WTC11 (cell line): ENCODE data around the gene ARX.

Source experiments
- CREM ChIP-seq: sonication (generic); formaldehyde crosslinking; IDR thresholded peaks from 2 replicates; pipeline ENCODE4 v1.8.1; 2022; ENCODE audit warnings: mild to moderate bottlenecking, missing genetic modification reagents, moderate library complexity
- ELF4 ChIP-seq: sonication (generic); formaldehyde crosslinking; IDR thresholded peaks from 2 replicates; pipeline ENCODE4 v1.8.1; 2022; ENCODE audit warnings: low read depth, mild to moderate bottlenecking, moderate library complexity, missing genetic modification reagents
- FOXP1 ChIP-seq: sonication (generic); formaldehyde crosslinking; IDR thresholded peaks from 2 replicates; pipeline ENCODE4 v1.8.0; 2022; ENCODE audit warnings: missing genetic modification reagents, mild to moderate bottlenecking, moderate library complexity, borderline replicate concordance
- JUN ChIP-seq: sonication (generic); formaldehyde crosslinking; IDR thresholded peaks from 2 replicates; pipeline ENCODE4 v1.8.0; 2023; ENCODE audit warnings: mild to moderate bottlenecking, missing genetic modification reagents
- TF ChIP-seq, protein P1 (sequence below): sonication (generic); formaldehyde crosslinking; IDR thresholded peaks from 2 replicates; pipeline ENCODE4 v1.8.0; 2022; ENCODE audit warnings: mild to moderate bottlenecking, missing genetic modification reagents
- TF ChIP-seq, protein P2 (sequence below): fragments of 200-600 bp; IDR thresholded peaks from 2 replicates; pipeline ENCODE4 v1.8.0; 2022; ENCODE audit warnings: antibody characterized with exemption
- TF ChIP-seq, protein P3 (sequence below): sonication (generic); formaldehyde crosslinking; IDR thresholded peaks from 2 replicates; pipeline ENCODE4 v1.8.1; 2022; ENCODE audit warnings: mild to moderate bottlenecking, moderate library complexity, missing genetic modification reagents
- TF ChIP-seq, protein P4 (sequence below): sonication (generic); formaldehyde crosslinking; IDR thresholded peaks from 2 replicates; pipeline ENCODE4 v1.8.0; 2022; ENCODE audit warnings: mild to moderate bottlenecking, missing genetic modification reagents

DNA sequence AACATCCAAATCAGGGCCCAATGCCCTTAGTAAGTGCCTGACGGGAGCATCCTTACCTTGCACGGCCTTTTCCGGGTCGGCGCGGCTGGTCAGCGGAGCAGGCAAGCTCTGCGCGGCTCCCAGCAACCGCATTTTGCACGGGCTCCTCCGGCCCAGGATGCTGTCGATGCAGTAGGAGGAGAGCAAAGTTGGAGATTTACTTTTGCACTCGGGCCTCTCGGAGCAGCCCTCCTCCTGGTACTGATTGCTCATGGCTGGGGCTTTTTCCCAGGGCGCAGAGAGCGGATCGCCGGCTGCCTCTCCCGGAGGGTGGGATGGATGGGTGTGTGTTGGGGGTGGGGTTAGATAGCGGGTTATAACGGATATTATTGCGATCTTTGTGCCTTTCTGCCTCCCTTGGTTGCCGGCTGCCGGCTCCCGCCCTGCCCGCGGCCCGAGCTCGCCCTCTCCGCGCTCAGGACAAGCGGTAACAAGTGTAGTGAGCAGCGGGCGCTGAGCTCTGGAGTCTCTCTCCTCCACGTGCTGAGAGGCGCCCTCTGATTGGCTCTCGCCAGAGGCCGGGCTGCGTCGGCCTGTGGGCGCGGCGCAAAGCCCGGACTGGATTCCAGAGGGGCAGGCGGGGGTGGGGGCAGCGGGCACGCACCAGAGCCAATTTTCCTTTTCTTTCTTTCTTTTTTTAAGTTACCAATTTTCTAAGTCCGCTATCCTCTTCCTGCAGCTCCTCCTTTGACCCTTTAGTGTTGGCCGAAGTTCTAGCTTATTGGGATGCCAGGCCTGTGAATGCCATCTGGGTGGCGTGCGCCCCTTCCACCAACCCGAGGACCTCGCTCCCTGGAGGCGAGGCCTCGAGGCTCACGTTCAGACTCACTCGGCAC, at the start of gene ARX:
- TF ChIP-seq FOXP1 (CRISPR knock-in tag) (no peak), ELF4 (CRISPR knock-in tag) (no peak), CREM (CRISPR knock-in tag) (no peak), JUN (no peak)
- TF ChIP-seq, protein P1, sequence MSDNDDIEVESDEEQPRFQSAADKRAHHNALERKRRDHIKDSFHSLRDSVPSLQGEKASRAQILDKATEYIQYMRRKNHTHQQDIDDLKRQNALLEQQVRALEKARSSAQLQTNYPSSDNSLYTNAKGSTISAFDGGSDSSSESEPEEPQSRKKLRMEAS (CRISPR knock-in tag) = peak; percentile 22; the same call in 1 of the 2 replicates
- TF ChIP-seq, protein P2, sequence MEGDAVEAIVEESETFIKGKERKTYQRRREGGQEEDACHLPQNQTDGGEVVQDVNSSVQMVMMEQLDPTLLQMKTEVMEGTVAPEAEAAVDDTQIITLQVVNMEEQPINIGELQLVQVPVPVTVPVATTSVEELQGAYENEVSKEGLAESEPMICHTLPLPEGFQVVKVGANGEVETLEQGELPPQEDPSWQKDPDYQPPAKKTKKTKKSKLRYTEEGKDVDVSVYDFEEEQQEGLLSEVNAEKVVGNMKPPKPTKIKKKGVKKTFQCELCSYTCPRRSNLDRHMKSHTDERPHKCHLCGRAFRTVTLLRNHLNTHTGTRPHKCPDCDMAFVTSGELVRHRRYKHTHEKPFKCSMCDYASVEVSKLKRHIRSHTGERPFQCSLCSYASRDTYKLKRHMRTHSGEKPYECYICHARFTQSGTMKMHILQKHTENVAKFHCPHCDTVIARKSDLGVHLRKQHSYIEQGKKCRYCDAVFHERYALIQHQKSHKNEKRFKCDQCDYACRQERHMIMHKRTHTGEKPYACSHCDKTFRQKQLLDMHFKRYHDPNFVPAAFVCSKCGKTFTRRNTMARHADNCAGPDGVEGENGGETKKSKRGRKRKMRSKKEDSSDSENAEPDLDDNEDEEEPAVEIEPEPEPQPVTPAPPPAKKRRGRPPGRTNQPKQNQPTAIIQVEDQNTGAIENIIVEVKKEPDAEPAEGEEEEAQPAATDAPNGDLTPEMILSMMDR = no peak
- TF ChIP-seq, protein P3, sequence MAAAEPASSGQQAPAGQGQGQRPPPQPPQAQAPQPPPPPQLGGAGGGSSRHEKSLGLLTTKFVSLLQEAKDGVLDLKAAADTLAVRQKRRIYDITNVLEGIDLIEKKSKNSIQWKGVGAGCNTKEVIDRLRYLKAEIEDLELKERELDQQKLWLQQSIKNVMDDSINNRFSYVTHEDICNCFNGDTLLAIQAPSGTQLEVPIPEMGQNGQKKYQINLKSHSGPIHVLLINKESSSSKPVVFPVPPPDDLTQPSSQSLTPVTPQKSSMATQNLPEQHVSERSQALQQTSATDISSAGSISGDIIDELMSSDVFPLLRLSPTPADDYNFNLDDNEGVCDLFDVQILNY (CRISPR knock-in tag) = no peak
- TF ChIP-seq, protein P4, sequence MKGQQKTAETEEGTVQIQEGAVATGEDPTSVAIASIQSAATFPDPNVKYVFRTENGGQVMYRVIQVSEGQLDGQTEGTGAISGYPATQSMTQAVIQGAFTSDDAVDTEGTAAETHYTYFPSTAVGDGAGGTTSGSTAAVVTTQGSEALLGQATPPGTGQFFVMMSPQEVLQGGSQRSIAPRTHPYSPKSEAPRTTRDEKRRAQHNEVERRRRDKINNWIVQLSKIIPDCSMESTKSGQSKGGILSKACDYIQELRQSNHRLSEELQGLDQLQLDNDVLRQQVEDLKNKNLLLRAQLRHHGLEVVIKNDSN = peak; percentile 74
